HepG2 (cell line): Measurements from ENCODE around the gene MEIS3. TPM values are rescaled to one million over a fixed set of nuclear protein-coding genes. Genes with fewer than 3 reads are reported as not detected.

ENCODE experiments used
- BRCA1 ChIP-seq: sonication (generic); formaldehyde crosslinking; IDR thresholded peaks from 2 replicates; pipeline ENCODE4 v1.4.0; 2020; ENCODE audit warnings: missing genetic modification reagents
- CREBL2 ChIP-seq: sonication (generic); formaldehyde crosslinking; IDR thresholded peaks from 2 replicates; pipeline ENCODE4 v1.8.1; 2023; ENCODE audit warnings: missing genetic modification reagents, mild to moderate bottlenecking, borderline replicate concordance
- E2F1 ChIP-seq: sonication (generic); formaldehyde crosslinking; IDR thresholded peaks from 2 replicates; pipeline ENCODE4 v1.5.0; 2020; ENCODE audit warnings: missing genetic modification reagents
- FOXM1 ChIP-seq: sonication (generic); formaldehyde crosslinking; IDR thresholded peaks from 2 replicates; pipeline ENCODE4 v1.5.0; 2020; ENCODE audit warnings: missing genetic modification reagents
- HNRNPLL ChIP-seq: fragments of 200-400 bp; formaldehyde crosslinking; IDR thresholded peaks from 2 replicates; pipeline ENCODE4 v1.6.1; 2017; ENCODE audit warnings: mild to moderate bottlenecking, low read depth, low read length; ENCODE audit not compliant: poor library complexity, severe bottlenecking
- HOXA3 ChIP-seq: sonication (generic); formaldehyde crosslinking; IDR thresholded peaks from 2 replicates; pipeline ENCODE4 v1.5.0; 2020; ENCODE audit warnings: missing genetic modification reagents
- JARID2 ChIP-seq: sonication (generic); formaldehyde crosslinking; IDR thresholded peaks from 2 replicates; pipeline ENCODE4 v1.8.1; 2023; ENCODE audit warnings: missing genetic modification reagents, inconsistent platforms; ENCODE audit not compliant: insufficient replicate concordance
- RBM22 ChIP-seq: fragments of 200-400 bp; formaldehyde crosslinking; optimal IDR thresholded peaks from 2 replicates; pipeline ENCODE3; 2017; ENCODE audit warnings: mild to moderate bottlenecking, low read length, moderate library complexity
- SALL1 ChIP-seq: sonication (generic); formaldehyde crosslinking; IDR thresholded peaks from 2 replicates; pipeline ENCODE4 v1.8.0; 2022; ENCODE audit warnings: mild to moderate bottlenecking, missing genetic modification reagents
- SMC3 ChIP-seq: IDR thresholded peaks from 2 replicates; pipeline ENCODE4 v1.6.1; 2011; ENCODE audit warnings: low read length, improper control_type of control experiment
- SRF ChIP-seq: IDR thresholded peaks from 2 replicates; pipeline ENCODE4 v1.6.1; 2011; ENCODE audit warnings: mild to moderate bottlenecking, low read depth, low read length, moderate library complexity
- STAG1 ChIP-seq: sonication (generic); formaldehyde crosslinking; IDR thresholded peaks from 2 replicates; pipeline ENCODE4 v1.4.0; 2020; ENCODE audit warnings: missing genetic modification reagents
- TP53 ChIP-seq: sonication (generic); formaldehyde crosslinking; conservative IDR thresholded peaks from 2 replicates; pipeline ENCODE4 v1.4.0; 2020; ENCODE audit warnings: missing genetic modification reagents
- ZNF232 ChIP-seq: sonication (generic); formaldehyde crosslinking; IDR thresholded peaks from 2 replicates; pipeline ENCODE4 v1.4.0; 2020; ENCODE audit warnings: missing genetic modification reagents, borderline replicate concordance
- ZNF484 ChIP-seq: sonication (generic); formaldehyde crosslinking; IDR thresholded peaks from 2 replicates; pipeline ENCODE4 v1.5.1; 2020; ENCODE audit warnings: mild to moderate bottlenecking, low read depth, missing genetic modification reagents, borderline replicate concordance
- ZNF530 ChIP-seq: sonication (generic); formaldehyde crosslinking; IDR thresholded peaks from 2 replicates; pipeline ENCODE4 v1.5.0; 2020; ENCODE audit warnings: low read depth, mild to moderate bottlenecking, missing genetic modification reagents
- ZNF660 ChIP-seq: sonication (generic); formaldehyde crosslinking; IDR thresholded peaks from 2 replicates; pipeline ENCODE4 v1.5.1; 2020; ENCODE audit warnings: mild to moderate bottlenecking, low read depth, missing genetic modification reagents, borderline replicate concordance
- ZNF784 ChIP-seq: sonication (generic); formaldehyde crosslinking; IDR thresholded peaks from 2 replicates; pipeline ENCODE4 v1.5.1; 2020; ENCODE audit warnings: missing genetic modification reagents, mild to moderate bottlenecking, borderline replicate concordance
- ZNF788 ChIP-seq: sonication (generic); formaldehyde crosslinking; IDR thresholded peaks from 2 replicates; pipeline ENCODE4 v1.5.0; 2020; ENCODE audit warnings: mild to moderate bottlenecking, missing genetic modification reagents, borderline replicate concordance
- ZSCAN20 ChIP-seq: sonication (generic); formaldehyde crosslinking; IDR thresholded peaks from 2 replicates; pipeline ENCODE4 v1.4.0; 2020; ENCODE audit warnings: missing genetic modification reagents, mild to moderate bottlenecking, borderline replicate concordance
- ZSCAN31 ChIP-seq: sonication (generic); formaldehyde crosslinking; IDR thresholded peaks from 2 replicates; pipeline ENCODE4 v1.5.0; 2020; ENCODE audit warnings: low read depth, mild to moderate bottlenecking, missing genetic modification reagents
- polyA plus RNA-seq, 8 experiments: library from polyadenylated mRNA; depleted of rRNA in 3 of 8; stranded (reverse) in 7 of 8; unstranded in 1 of 8; fragments of >200 nt; fragmentation: Illumina TruSeq in 4 of 8; extraction: Trizol in 4 of 8; gene quantifications; 2 replicates each; pipeline versions ENCODE4 v1.2.1 to v1.2.3, GENCODE V29; 2011 to 2016; ENCODE audit warnings: low read depth in 4 of 8, missing spikeins in 1 of 8, mixed read lengths in 1 of 8; ENCODE audit not compliant: insufficient read depth in 1 of 8
- total RNA-seq, 5 experiments: library from RNA; depleted of rRNA; stranded (reverse); fragments of >200 nt; fragmentation: Illumina TruSeq; extraction: Trizol; gene quantifications; 2 replicates each; pipeline ENCODE4 v1.2.3, GENCODE V29; 2016; ENCODE audit warnings: low read depth in 1 of 5
- TF ChIP-seq, protein P1 (sequence below): sonication (generic); formaldehyde crosslinking; conservative IDR thresholded peaks from 2 replicates; pipeline ENCODE4 v1.4.0; 2020; ENCODE audit warnings: missing genetic modification reagents
- TF ChIP-seq, protein P2 (sequence below): sonication (generic); IDR thresholded peaks from 2 replicates; pipeline ENCODE4 v1.6.1; 2016; ENCODE audit warnings: low read depth, borderline replicate concordance

Gene MEIS3
- total and polyA plus RNA-seq, 2 of the 13 experiments (the other 11 are each of a cell fraction or from before 2014, with no cell fraction given) = 0.09 to 0.70 TPM

- TF ChIP-seq, protein P1, sequence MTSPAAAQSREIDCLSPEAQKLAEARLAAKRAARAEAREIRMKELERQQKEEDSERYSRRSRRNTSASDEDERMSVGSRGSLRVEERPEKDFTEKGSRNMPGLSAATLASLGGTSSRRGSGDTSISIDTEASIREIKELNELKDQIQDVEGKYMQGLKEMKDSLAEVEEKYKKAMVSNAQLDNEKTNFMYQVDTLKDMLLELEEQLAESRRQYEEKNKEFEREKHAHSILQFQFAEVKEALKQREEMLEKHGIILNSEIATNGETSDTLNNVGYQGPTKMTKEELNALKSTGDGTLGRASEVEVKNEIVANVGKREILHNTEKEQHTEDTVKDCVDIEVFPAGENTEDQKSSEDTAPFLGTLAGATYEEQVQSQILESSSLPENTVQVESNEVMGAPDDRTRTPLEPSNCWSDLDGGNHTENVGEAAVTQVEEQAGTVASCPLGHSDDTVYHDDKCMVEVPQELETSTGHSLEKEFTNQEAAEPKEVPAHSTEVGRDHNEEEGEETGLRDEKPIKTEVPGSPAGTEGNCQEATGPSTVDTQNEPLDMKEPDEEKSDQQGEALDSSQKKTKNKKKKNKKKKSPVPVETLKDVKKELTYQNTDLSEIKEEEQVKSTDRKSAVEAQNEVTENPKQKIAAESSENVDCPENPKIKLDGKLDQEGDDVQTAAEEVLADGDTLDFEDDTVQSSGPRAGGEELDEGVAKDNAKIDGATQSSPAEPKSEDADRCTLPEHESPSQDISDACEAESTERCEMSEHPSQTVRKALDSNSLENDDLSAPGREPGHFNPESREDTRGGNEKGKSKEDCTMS (CRISPR knock-in tag) = no peak
- TF ChIP-seq HOXA3 (CRISPR knock-in tag) (peak; percentile 82), FOXM1 (CRISPR knock-in tag) (0 out of 2 replicates have a peak, but pooled peaks have one; percentile 21), ZNF484 (CRISPR knock-in tag) (peak; percentile 78; the same call in 1 of the 2 replicates), ZSCAN20 (peak; percentile 24; the same call in 1 of the 2 replicates), HNRNPLL (no peak), TP53 (CRISPR knock-in tag) (no peak), ZNF788 (peak; percentile 77; the same call in 1 of the 2 replicates), ZNF784 (CRISPR knock-in tag) (0 out of 2 replicates have a peak, but pooled peaks have one; percentile 69), ZNF232 (CRISPR knock-in tag) (peak; percentile 69; the same call in 1 of the 2 replicates), JARID2 (CRISPR knock-in tag) (no peak), STAG1 (CRISPR knock-in tag) (peak; percentile 44), E2F1 (no peak), SALL1 (CRISPR knock-in tag) (peak; percentile 74), ZNF660 (CRISPR knock-in tag) (no peak), ZNF530 (CRISPR knock-in tag) (no peak), SRF (no peak), BRCA1 (CRISPR knock-in tag) (no peak), SMC3 (no peak), RBM22 (no peak), ZSCAN31 (CRISPR knock-in tag) (no peak), CREBL2 (CRISPR knock-in tag) (peak; percentile 86; the same call in 1 of the 2 replicates)
- TF ChIP-seq, protein P2, sequence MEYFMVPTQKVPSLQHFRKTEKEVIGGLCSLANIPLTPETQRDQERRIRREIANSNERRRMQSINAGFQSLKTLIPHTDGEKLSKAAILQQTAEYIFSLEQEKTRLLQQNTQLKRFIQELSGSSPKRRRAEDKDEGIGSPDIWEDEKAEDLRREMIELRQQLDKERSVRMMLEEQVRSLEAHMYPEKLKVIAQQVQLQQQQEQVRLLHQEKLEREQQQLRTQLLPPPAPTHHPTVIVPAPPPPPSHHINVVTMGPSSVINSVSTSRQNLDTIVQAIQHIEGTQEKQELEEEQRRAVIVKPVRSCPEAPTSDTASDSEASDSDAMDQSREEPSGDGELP = no peak; the same call in 1 of the 2 replicates
These were observed 10.9 kb upstream of the MEIS3 start (continued) for GRCh38 chr19:47430041-47430802.
